ENCODE measurements around the gene POU2F1.
A peak's percentile ranks its signal among the peaks of the same experiment; 100 is the strongest.
"Not testable (repeated sequence)": the region's sequence is repeated elsewhere in the genome, so short reads cannot be mapped to it uniquely, and the experiment has no call there.

POU2F1 gene

GRCh38 chr1:167221738-167222610 is 1.3 kb downstream of the POU2F1 start:
- Mint-ChIP-seq H3K27me3 (ENCODE audit: low read depth) (no peaks in the 10 kb centered on the region), H3K4me3 (peak overlapping the region; percentile 97 to 99 (median 98)), H3K9me3 (peaks cover under 1% of the 10 kb centered on the region), H3K27ac (peak overlapping the region; percentile 94 to 100 (median 99)), H3K36me3 (ENCODE audit: low read depth) (no peaks in the 10 kb centered on the region), H3K4me1 (peaks cover 34% of the 10 kb centered on the region)
- TF ChIP-seq CTCF (IDR thresholded peaks at IDR 0.05; ENCODE audit: unreplicated experiment in 3 of 3), result no peak

GRCh38 chr1:167223144-167224103 is 2.7 kb downstream of the POU2F1 start:
- peak overlapping the region; percentile 97 to 99 (median 98) for H3K4me3 Mint-ChIP-seq
- TF ChIP-seq CTCF (IDR thresholded peaks at IDR 0.05; ENCODE audit: unreplicated experiment in 3 of 3), result no peak
- no peaks in the 10 kb centered on the region for H3K27me3 Mint-ChIP-seq (ENCODE audit: low read depth)
- H3K36me3 Mint-ChIP-seq (ENCODE audit: low read depth), result no peaks in the 10 kb centered on the region
- H3K4me1 Mint-ChIP-seq, result peaks cover 34% of the 10 kb centered on the region
- no peaks in the 10 kb centered on the region for H3K9me3 Mint-ChIP-seq
- peak overlapping the region; percentile 94 to 100 (median 99) for H3K27ac Mint-ChIP-seq

GRCh38 chr1:167224734-167225235 is 4.1 kb downstream of the POU2F1 start:
- H3K27me3 Mint-ChIP-seq (ENCODE audit: low read depth); H3K36me3 Mint-ChIP-seq (ENCODE audit: low read depth); H3K9me3 Mint-ChIP-seq: not testable (repeated sequence)
- peaks cover 34% of the 10 kb centered on the region for H3K4me1 Mint-ChIP-seq
- H3K4me3 Mint-ChIP-seq, result peak overlapping the region in 1 of 3 experiments; percentile 59
- H3K27ac Mint-ChIP-seq, result peak overlapping the region in 1 of 3 experiments; percentile 75

- no peak for TF ChIP-seq CTCF (IDR thresholded peaks at IDR 0.05; ENCODE audit: unreplicated experiment in 3 of 3)
- Mint-ChIP-seq H3K4me3 (peak overlapping the region in 1 of 3 experiments; percentile 43), H3K27ac (peak overlapping the region in 1 of 3 experiments; percentile 56), H3K36me3 (ENCODE audit: low read depth) (no peaks in the 10 kb centered on the region), H3K9me3 (no peaks in the 10 kb centered on the region), H3K4me1 (peaks cover 34% of the 10 kb centered on the region), H3K27me3 (ENCODE audit: low read depth) (no peaks in the 10 kb centered on the region)
These were observed 5.2 kb downstream of the POU2F1 start for GRCh38 chr1:167225920-167226319.

- no peaks in the 10 kb centered on the region for H3K9me3 Mint-ChIP-seq
These were observed 7.3 kb downstream of the POU2F1 start for GRCh38 chr1:167227934-167228378.

More at GRCh38 chr1:167227934-167228378, 7.3 kb downstream of the POU2F1 start:
- H3K27me3 Mint-ChIP-seq (ENCODE audit: low read depth), result no peaks in the 10 kb centered on the region
- no peak overlapping the region for H3K27ac Mint-ChIP-seq
- TF ChIP-seq CTCF (IDR thresholded peaks at IDR 0.05; ENCODE audit: unreplicated experiment in 3 of 3), result no peak
- no peaks in the 10 kb centered on the region for H3K36me3 Mint-ChIP-seq (ENCODE audit: low read depth)
- H3K4me1 Mint-ChIP-seq, result peaks cover 27% of the 10 kb centered on the region
- H3K4me3 Mint-ChIP-seq, result no peak overlapping the region
